Activated CD4-positive, alpha-beta T cell treated with anti-CD3 and anti-CD28 coated beads for 36 hours (primary cell): ENCODE measurements around the gene ELL3. TPM values are rescaled to one million over a fixed set of nuclear protein-coding genes. Genes with fewer than 3 reads are reported as not detected.

Experiments
- ATAC-seq: fragments of 200-7000 bp; cut with Tn5 transposase; one replicate; pipeline ENCODE4 v1.10.0; 2021; ENCODE audit warnings: mild to moderate bottlenecking, moderate library complexity
- CTCF ChIA-PET: fragments of 350-600 bp; sonication (Branson Sonifier 250); formaldehyde crosslinking; loops from one replicate; lab custom pipeline; 2021; ENCODE audit warnings: antibody characterized with exemption; lab: Charles Lee
- POLR2A ChIA-PET: fragments of 350-600 bp; sonication (Branson Sonifier 250); formaldehyde crosslinking; loops from one replicate; lab custom pipeline; 2021; ENCODE audit warnings: antibody characterized with exemption, inconsistent platforms; lab: Charles Lee
- DNase-seq: peaks from one replicate; pipeline ENCODE4 v3.0.0-alpha.2; 2020
- H3K27ac Mint-ChIP-seq: one replicate; pipeline ENCODE4 v1.8.0; 2021; ENCODE audit warnings: mixed read lengths
- H3K27me3 Mint-ChIP-seq: one replicate; pipeline ENCODE4 v1.8.0; 2021; ENCODE audit warnings: mixed read lengths
- H3K36me3 Mint-ChIP-seq: one replicate; pipeline ENCODE4 v1.8.0; 2021; ENCODE audit warnings: low read depth, mixed read lengths
- H3K4me1 Mint-ChIP-seq: one replicate; pipeline ENCODE4 v1.8.0; 2021; ENCODE audit warnings: mixed read lengths
- H3K4me3 Mint-ChIP-seq: one replicate; pipeline ENCODE4 v1.8.0; 2021; ENCODE audit warnings: mild to moderate bottlenecking, moderate library complexity, mixed read lengths
- H3K9me3 Mint-ChIP-seq: one replicate; pipeline ENCODE4 v1.8.0; 2021; ENCODE audit warnings: low read depth, mixed read lengths
- intact Hi-C, 2 experiments: fragments of 100-400 bp; cut with DNase I in 1 of 2; cut with micrococcal nuclease in 1 of 2; formaldehyde crosslinking; loops; one replicate each; pipeline versions ENCODE4 v1.14.2 to v1.15.1; 2022 to 2024; cut with DNase I, micrococcal nuclease
- total RNA-seq, 2 experiments: library from RNA; stranded (reverse); gene quantifications; one replicate each; pipeline ENCODE4 v1.2.3, GENCODE V29; 2021

ELL3 gene
- total RNA-seq, 2 experiments from 2014 or later = 3.6 TPM

DNA sequence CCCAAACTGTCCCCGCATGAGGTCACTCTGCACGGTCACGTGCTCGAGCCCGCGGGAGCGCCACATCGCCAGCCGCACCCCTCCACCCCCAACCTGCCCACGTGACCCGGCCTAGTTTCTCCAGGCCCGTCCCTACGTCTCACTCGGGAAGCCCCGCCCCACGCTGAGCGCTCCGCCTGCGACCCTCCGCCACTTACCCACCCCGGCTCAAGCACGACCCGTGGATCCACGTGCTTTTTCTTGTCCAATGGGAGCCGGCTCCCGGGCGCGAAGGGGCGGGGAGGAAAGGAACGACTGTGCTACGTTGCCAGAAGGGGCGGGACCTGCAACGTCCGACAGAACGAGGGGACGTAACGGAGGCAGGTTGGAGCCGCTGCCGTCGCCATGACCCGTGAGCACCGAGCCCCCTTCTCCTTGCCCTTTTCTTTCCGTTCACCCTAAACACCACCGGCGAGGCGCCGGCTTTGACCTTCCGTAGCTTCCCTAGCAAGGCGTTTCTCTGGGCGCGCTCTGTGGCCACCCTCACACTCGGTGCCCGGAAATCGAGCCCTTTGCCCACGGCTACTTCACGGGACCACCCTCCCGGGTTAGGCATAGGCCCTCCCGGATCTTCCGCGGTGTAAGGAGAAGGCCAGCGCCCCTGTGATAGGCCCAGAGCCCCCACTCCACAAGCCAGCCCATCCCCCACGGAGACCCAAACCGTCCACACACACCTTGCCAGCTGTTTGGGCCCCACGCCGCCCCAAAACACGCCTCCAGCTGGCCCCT is 15.4 kb upstream of the ELL3 start, which contains the start of gene SERF2:
Gene SERF2, plus strand, starts transcription at position 328 of the 768 bp plus-strand sequence. Its CDS starts 57 bp downstream, at position 385.
- peaks cover 46% of the 10 kb centered on the region for H3K36me3 Mint-ChIP-seq
- peak within 1 kb of the TSS; percentile 97 for H3K4me3 Mint-ChIP-seq
- peaks cover 35% of the 10 kb centered on the region for H3K4me1 Mint-ChIP-seq
- H3K27me3 Mint-ChIP-seq = no peaks in the 10 kb centered on the region
- DNase-seq = peak; percentile 100
- H3K27ac Mint-ChIP-seq = peak within 1 kb of the TSS; percentile 97
- ChIA-PET POLR2A (interaction anchor here (1.4 to 1.8 kb wide), 2 partner anchors 8 to 15 kb away, joined by 3 to 8 read pairs; partner anchors contain the start of genes ELL3 and HYPK), CTCF (interaction anchor here (1.3 to 2.8 kb wide), 4 partner anchors 14 to 32 kb away, joined by 4 to 10 read pairs (median 4); partner anchors contain the start of genes ELL3 and MFAP1)
- no peaks in the 10 kb centered on the region for H3K9me3 Mint-ChIP-seq
- intact Hi-C loops = loop anchor here (1.0 to 5.0 kb wide), 10 partner anchors 8 to 635 kb away; partner anchors contain the start of genes HYPK (in 2 of the 2), MFAP1 (in 2 of the 2), PDIA3 (in 2 of the 2) and SERINC4 (in 2 of the 2)
- peak; percentile 98 for ATAC-seq

DNA sequence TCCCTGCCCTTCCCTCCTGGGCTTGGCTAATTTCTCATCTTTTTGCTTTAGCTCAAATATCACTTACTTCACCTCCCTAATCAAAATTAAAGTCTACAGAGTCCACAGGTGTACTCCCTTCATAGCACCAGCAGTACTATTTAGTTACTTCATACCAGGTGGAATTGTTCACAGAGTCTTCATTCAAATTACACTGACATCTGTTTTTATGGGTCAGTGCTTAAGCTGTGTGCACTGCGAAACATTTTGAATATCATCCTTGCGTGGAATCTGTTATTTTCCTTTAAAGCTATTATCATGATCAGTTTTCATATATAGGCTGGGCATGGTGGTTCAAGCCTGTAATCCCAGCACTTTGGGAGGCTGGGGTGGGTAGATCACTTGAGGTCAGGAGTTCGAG is 12.6 kb upstream of the ELL3 start:
- POLR2A ChIA-PET = interaction anchor here (0.7 kb wide), 1 partner anchor 496 kb away, joined by 3 read pairs; no protein-coding TSS in a partner anchor
- Mint-ChIP-seq H3K9me3 (no peaks in the 10 kb centered on the region), H3K27ac (no peak overlapping the region), H3K4me3 (no peak overlapping the region), H3K27me3 (no peaks in the 10 kb centered on the region), H3K36me3 (peaks cover 22% of the 10 kb centered on the region), H3K4me1 (peaks cover 19% of the 10 kb centered on the region)
- ATAC-seq (no peak), DNase-seq (no peak)
- CTCF ChIA-PET = interaction anchor here (0.6 to 2.2 kb wide), 5 partner anchors 11 to 373 kb away, joined by 3 to 11 read pairs (median 5); partner anchors contain the start of gene ELL3
- intact Hi-C loops = no loop called here

DNA sequence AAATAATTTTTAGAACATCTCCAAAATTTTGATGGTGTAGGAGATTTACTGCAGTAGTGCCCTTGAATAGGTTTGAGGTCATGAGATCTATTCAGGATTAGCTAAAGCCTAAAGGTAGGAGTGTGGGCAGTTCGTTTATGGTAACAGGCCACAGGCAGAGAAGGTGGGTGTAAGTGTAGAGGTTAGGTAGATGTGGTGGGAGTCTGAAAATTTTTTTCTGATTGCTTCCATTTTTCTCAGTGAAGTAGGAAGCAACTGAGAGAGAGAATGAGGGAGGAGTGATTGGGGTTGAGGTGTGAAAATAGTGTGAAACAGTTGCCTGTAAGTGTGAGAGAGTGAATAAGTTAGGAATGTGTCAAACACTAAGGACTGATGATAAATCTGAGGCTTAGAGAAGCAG is 2.2 kb upstream of the ELL3 start:
- no peaks in the 10 kb centered on the region for H3K9me3 Mint-ChIP-seq
- ChIA-PET POLR2A (no interaction called here), CTCF (interaction anchor here (1.3 to 1.5 kb wide), 3 partner anchors 9 to 14 kb away, joined by 3 to 7 read pairs (median 5); partner anchors contain the start of gene SERF2)
- no peak overlapping the region for H3K4me3 Mint-ChIP-seq
- intact Hi-C loops = loop anchor here in 1 of 2 experiments (10.0 kb wide), 1 partner anchor 264 kb away; the partner anchor contains the start of gene MAP1A
- no peak for ATAC-seq
- no peaks in the 10 kb centered on the region for H3K27me3 Mint-ChIP-seq
- no peak for DNase-seq
- H3K4me1 Mint-ChIP-seq = peaks cover 19% of the 10 kb centered on the region
- peak overlapping the region; percentile 8 for H3K27ac Mint-ChIP-seq
- H3K36me3 Mint-ChIP-seq = no peaks in the 10 kb centered on the region

DNA sequence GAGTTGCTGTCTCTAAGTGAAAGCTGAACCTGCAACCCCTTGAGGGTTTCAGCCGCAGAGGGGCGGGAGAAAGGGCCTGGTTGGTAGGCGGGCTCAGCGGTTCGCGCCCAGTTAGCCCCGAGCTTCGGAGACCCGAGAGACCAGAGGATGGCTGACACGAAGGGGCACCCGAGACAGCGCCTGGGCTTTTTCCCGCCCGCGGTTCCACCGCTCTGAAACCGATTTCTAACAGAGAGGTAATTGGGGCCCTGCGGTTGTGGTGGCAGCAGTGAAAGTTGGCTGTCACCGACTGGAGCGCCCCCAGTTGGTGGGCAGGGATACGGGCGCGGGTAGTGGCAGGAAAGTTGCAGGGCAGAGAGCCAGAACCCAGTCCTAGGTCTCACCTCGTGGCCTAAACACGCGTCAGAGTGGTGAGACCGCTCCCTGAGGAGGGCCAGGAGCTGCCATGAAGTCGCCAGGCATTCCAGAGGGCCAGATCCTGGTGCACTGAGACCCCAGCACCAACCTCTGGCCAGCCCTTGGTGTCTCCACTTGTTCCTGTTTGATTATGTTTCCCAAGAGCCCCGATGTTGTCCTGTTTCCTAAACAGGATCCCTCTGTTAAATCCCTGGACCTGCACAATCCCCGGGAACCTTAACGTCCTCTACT is 625 bp upstream of the ELL3 start:
- Mint-ChIP-seq H3K27me3 (no peaks in the 10 kb centered on the region), H3K27ac (peak overlapping the region; percentile 92), H3K36me3 (peaks cover 9% of the 10 kb centered on the region), H3K4me1 (peaks cover 19% of the 10 kb centered on the region), H3K4me3 (peak overlapping the region; percentile 78), H3K9me3 (no peaks in the 10 kb centered on the region)
- ATAC-seq (peak; percentile 84), DNase-seq (peak; percentile 94)
- POLR2A ChIA-PET = interaction anchor here (0.6 to 1.7 kb wide), 12 partner anchors 15 to 133 kb away, joined by 3 to 8 read pairs (median 4); partner anchors contain the start of genes HYPK, MFAP1, SERF2 and SERINC4
- intact Hi-C loops = loop anchor here (1.0 to 10.0 kb wide), 9 partner anchors 15 to 592 kb away; partner anchors contain the start of genes PDIA3 (in 2 of the 2), SERF2 (in 2 of the 2), CCNDBP1 (in 1 of the 2) and MAP1A (in 1 of the 2)
- CTCF ChIA-PET = interaction anchor here (0.5 to 1.9 kb wide), 16 partner anchors 8 to 203 kb away, joined by 3 to 11 read pairs (median 4); partner anchors contain the start of genes HYPK, MFAP1, SERF2 and SERINC4

DNA sequence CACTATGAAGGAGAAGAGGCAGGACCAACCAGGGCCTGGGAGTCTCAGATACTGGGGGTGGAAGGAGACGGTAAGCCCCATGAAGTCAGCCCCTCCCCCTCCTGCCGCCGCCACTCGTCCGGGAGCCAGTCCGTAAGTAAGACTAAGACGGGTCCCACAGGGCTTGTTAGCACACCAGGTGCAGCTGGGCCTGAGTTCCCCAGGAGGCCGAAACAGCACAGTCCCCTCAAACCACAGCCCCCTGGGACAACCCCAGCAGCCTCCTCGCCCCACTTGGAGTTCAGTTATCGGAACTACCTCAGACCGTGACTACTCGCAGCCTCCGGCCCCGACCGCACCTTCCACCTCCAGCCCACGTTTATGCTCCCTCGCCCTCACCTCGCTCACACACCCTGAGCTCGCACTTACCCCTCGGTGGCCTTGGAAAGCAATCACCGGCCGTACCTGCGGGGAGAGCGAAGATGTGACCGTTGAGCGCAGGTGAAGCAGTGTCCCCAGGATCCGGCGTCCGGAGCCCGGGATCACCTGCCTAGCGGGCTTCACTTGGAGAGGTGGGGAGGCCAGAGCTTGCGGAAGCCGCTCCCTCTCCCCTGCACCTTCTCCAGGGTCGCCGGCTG is 557 bp downstream of the ELL3 start:
- Mint-ChIP-seq H3K36me3 (peaks cover 19% of the 10 kb centered on the region), H3K4me3 (peak overlapping the region; percentile 78), H3K9me3 (no peaks in the 10 kb centered on the region), H3K27me3 (no peaks in the 10 kb centered on the region), H3K27ac (peak overlapping the region; percentile 92), H3K4me1 (peaks cover 19% of the 10 kb centered on the region)
- CTCF ChIA-PET = interaction anchor here (0.8 to 1.9 kb wide), 11 partner anchors 10 to 52 kb away, joined by 3 to 11 read pairs (median 6); partner anchors contain the start of genes HYPK, MFAP1, SERF2 and SERINC4
- ATAC-seq = peak; percentile 14
- intact Hi-C loops = loop anchor here in 1 of 2 experiments (2.0 to 10.0 kb wide), 2 partner anchors 29 to 261 kb away; partner anchors contain the start of genes MAP1A and PDIA3
- POLR2A ChIA-PET = interaction anchor here (0.5 to 1.7 kb wide), 11 partner anchors 15 to 1804 kb away, joined by 3 to 8 read pairs (median 4); partner anchors contain the start of genes EHD4, HYPK, MFAP1 and SERF2
- peak; percentile 58 for DNase-seq

DNA sequence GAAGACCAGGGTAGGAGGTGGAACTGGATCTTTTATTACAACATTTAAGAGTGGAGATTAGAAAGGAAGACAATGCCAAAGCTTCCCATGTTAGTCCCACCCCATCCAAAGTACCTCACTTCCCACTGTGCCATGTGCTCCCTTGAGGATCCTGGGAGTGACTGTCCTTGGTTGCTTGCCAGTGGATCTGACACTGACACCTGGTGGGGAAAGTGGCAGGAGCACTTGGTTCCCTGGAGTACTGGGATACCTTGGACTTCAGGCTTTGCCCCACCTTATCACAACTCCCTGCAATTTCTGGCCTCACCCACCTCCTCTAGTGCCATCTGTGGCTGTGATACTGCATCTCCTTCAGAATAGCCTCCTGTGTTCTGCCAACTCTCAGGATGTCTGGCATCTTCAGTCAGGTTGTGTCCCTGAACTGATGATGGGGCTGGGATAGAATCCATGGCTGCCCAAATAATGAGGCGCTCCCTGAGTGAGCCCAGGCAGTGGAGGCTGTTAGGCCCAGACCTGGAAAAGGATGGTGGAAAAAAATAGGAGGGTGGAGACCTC is 1.3 kb downstream of the ELL3 start:
- intact Hi-C loops = loop anchor here in 1 of 2 experiments (10.0 kb wide), 1 partner anchor 261 kb away; the partner anchor contains the start of gene MAP1A
- Mint-ChIP-seq H3K9me3 (no peaks in the 10 kb centered on the region), H3K4me3 (peak overlapping the region; percentile 78), H3K36me3 (peaks cover 25% of the 10 kb centered on the region), H3K27ac (no peak overlapping the region), H3K4me1 (peaks cover 19% of the 10 kb centered on the region), H3K27me3 (no peaks in the 10 kb centered on the region)
- no peak for ATAC-seq
- CTCF ChIA-PET = interaction anchor here (0.6 to 1.0 kb wide), 2 partner anchors 17 to 19 kb away, joined by 3 to 4 read pairs; no protein-coding TSS in a partner anchor
- DNase-seq = peak; percentile 16
- POLR2A ChIA-PET = interaction anchor here (0.7 to 1.2 kb wide), 2 partner anchors 29 to 53 kb away, joined by 5 to 10 read pairs; no protein-coding TSS in a partner anchor

DNA sequence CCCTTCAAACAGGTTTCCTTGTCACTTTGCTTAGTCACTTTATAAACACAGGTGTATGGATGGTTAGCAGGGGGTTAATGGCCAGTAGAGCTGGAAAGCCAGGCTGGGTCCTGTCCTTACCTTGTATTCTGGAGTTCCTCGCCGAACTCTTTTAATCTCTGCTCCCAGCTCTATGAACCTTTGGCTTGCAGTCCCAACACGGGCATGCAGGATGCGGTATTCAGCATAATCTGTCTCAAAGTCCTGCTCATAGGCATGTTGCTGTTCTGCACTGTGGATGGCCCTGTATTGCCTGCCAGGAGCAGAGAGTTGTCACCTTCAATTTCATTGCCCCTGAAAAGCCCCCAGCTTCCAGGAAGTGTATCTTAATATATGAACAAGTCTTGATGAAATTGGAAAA is 2.7 kb downstream of the ELL3 start:
- POLR2A ChIA-PET = interaction anchor here (1.2 kb wide), 2 partner anchors 28 to 54 kb away, joined by 4 to 10 read pairs; no protein-coding TSS in a partner anchor
- peaks cover 17% of the 10 kb centered on the region for H3K4me1 Mint-ChIP-seq
- ATAC-seq (no peak), DNase-seq (no peak)
- CTCF ChIA-PET = no interaction called here
- H3K4me3 Mint-ChIP-seq = no peak overlapping the region
- H3K27ac Mint-ChIP-seq = peak overlapping the region; percentile 21
- H3K36me3 Mint-ChIP-seq = peaks cover 39% of the 10 kb centered on the region
- H3K9me3 Mint-ChIP-seq = no peaks in the 10 kb centered on the region
- H3K27me3 Mint-ChIP-seq = no peaks in the 10 kb centered on the region
- intact Hi-C loops = loop anchor here in 1 of 2 experiments (10.0 kb wide), 1 partner anchor 259 kb away; the partner anchor contains the start of gene MAP1A

DNA sequence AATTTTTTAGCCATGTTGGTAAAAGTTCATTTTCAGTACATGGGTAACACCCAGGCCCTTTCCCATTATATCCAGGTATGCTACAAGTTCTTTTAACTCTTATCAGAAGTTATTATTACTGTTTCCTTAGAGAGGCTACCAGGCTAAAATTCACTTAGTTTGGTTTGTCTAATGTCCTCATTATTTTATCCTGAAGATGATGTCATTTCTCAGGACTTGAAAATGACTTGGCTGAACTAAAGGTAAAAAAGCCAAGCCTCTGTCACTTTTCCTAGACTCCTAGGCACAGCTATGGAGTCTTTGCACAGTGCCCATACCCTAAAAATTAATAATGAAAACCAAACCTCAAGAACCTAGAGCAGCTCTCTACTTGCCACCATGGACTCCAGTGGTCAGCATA is 4.1 kb downstream of the ELL3 start:
- Mint-ChIP-seq H3K9me3 (no peaks in the 10 kb centered on the region), H3K4me3 (no peak overlapping the region), H3K27me3 (no peaks in the 10 kb centered on the region), H3K36me3 (peaks cover 51% of the 10 kb centered on the region), H3K4me1 (peaks cover 8% of the 10 kb centered on the region), H3K27ac (no peak overlapping the region)
- intact Hi-C loops = loop anchor here in 1 of 2 experiments (10.0 kb wide), 1 partner anchor 258 kb away; the partner anchor contains the start of gene MAP1A
- POLR2A ChIA-PET = no interaction called here
- no peak for DNase-seq
- no peak for ATAC-seq
- CTCF ChIA-PET = interaction anchor here (0.7 to 2.0 kb wide), 3 partner anchors 8 to 26 kb away, joined by 4 to 8 read pairs (median 4); no protein-coding TSS in a partner anchor

DNA sequence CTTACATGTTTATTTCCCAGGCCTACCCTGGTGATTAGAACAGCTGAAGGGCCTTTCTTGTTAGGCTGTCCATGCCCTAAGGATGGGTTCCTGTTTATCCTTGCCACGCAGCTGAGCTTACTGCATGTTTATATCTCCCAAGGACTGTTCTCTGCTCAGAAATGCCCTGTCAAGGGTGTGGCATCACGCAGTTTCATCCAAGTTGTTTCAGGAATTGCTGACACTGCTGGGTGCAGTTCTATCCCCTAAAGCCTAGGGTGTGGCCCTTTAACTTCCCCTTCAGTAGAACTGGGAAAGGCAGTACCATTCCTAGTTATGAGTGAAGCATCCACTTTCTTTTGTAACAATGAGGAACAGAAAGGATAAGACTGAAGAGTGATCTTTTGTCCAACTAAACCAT is 5.0 kb downstream of the ELL3 start:
- Mint-ChIP-seq H3K36me3 (peaks cover 53% of the 10 kb centered on the region), H3K27ac (peak overlapping the region; percentile 51), H3K27me3 (no peaks in the 10 kb centered on the region), H3K4me1 (peaks cover 4% of the 10 kb centered on the region), H3K9me3 (no peaks in the 10 kb centered on the region), H3K4me3 (no peak overlapping the region)
- CTCF ChIA-PET = interaction anchor here (0.6 to 2.0 kb wide), 3 partner anchors 15 to 330 kb away, joined by 3 to 8 read pairs (median 4); no protein-coding TSS in a partner anchor
- no peak for DNase-seq
- POLR2A ChIA-PET = no interaction called here
- no peak for ATAC-seq
- intact Hi-C loops = loop anchor here in 1 of 2 experiments (10.0 kb wide), 1 partner anchor 257 kb away; the partner anchor contains the start of gene MAP1A
